K562 (cell line): ENCODE results near the gene MYO1H.

Experiments
- EP400 ChIP-seq: fragments of 450-650 bp; IDR thresholded peaks from 2 replicates; pipeline ENCODE4 v1.6.1; 2017; ENCODE audit warnings: antibody characterized with exemption, mild to moderate bottlenecking, moderate library complexity
- EZH2 ChIP-seq: IDR thresholded peaks from 2 replicates; pipeline ENCODE4 v1.6.1; 2012; ENCODE audit warnings: low read depth, mild to moderate bottlenecking, inconsistent platforms, low read length, borderline replicate concordance
- HNRNPH1 ChIP-seq: fragments of 200-400 bp; formaldehyde crosslinking; optimal IDR thresholded peaks from 2 replicates; pipeline ENCODE3; 2017; ENCODE audit warnings: low read depth, mild to moderate bottlenecking, low read length, moderate library complexity
- TF ChIP-seq, protein P1 (sequence below): sonication (generic); formaldehyde crosslinking; IDR thresholded peaks from 2 replicates; pipeline ENCODE4 v1.9.0; 2022; ENCODE audit warnings: mild to moderate bottlenecking, missing genetic modification reagents

- TF ChIP-seq HNRNPH1 (no peak), EZH2 (no peak), EP400 (no peak)
- TF ChIP-seq, protein P1, sequence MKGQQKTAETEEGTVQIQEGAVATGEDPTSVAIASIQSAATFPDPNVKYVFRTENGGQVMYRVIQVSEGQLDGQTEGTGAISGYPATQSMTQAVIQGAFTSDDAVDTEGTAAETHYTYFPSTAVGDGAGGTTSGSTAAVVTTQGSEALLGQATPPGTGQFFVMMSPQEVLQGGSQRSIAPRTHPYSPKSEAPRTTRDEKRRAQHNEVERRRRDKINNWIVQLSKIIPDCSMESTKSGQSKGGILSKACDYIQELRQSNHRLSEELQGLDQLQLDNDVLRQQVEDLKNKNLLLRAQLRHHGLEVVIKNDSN = no peak
Measured at GRCh38 chr12:109436188-109436560, 88.5 kb downstream of the MYO1H start.
